Activated CD8-positive, alpha-beta memory T cell treated with anti-CD3 and anti-CD28 coated beads, Interleukin-2, amount 50 U/mL, for 4 hours (primary cell): ENCODE results near the gene PROM2.
"Not testable (repeated sequence)": the region's sequence is repeated elsewhere in the genome, so short reads cannot be mapped to it uniquely, and the experiment has no call there.

Source experiments
- DNase-seq: peaks from one replicate; pipeline ENCODE4 v3.0.0-alpha.2; 2020

Gene PROM2

GRCh38 chr2:95269036-95269680, 5.1 kb upstream of the PROM2 start:
- no peak for DNase-seq

- not testable (repeated sequence) for DNase-seq
Measured at GRCh38 chr2:95269745-95270144, 4.5 kb upstream of the PROM2 start.

GRCh38 chr2:95270541-95271081, 3.6 kb upstream of the PROM2 start:
- no peak for DNase-seq

GRCh38 chr2:95271381-95271971, 2.8 kb upstream of the PROM2 start:
- no peak for DNase-seq

- DNase-seq = no peak
Measured at GRCh38 chr2:95272299-95272751, 1.9 kb upstream of the PROM2 start.

GRCh38 chr2:95272781-95273180, 1.5 kb upstream of the PROM2 start:
- DNase-seq = no peak

GRCh38 chr2:95273566-95274290, 521 bp upstream of the PROM2 start:
- peak; percentile 4 for DNase-seq

GRCh38 chr2:95275151-95275515, 884 bp downstream of the PROM2 start:
- peak; percentile 4 for DNase-seq

- DNase-seq = peak; percentile 1
Measured at GRCh38 chr2:95275601-95276243, 1.5 kb downstream of the PROM2 start.

GRCh38 chr2:95276244-95276887, 2.1 kb downstream of the PROM2 start:
- no peak for DNase-seq

GRCh38 chr2:95276888-95277245, 2.6 kb downstream of the PROM2 start:
- DNase-seq = no peak

- DNase-seq = no peak
Measured at GRCh38 chr2:95277246-95277906, 3.1 kb downstream of the PROM2 start.

- DNase-seq = no peak
Measured at GRCh38 chr2:95278051-95278471, 3.8 kb downstream of the PROM2 start.

GRCh38 chr2:95278637-95279225, 4.5 kb downstream of the PROM2 start:
- no peak for DNase-seq

GRCh38 chr2:95279435-95280035, 5.3 kb downstream of the PROM2 start:
- DNase-seq = no peak

GRCh38 chr2:95281071-95281470, 6.8 kb downstream of the PROM2 start:
- DNase-seq = no peak

- no peak for DNase-seq
Measured at GRCh38 chr2:95281786-95282185, 7.5 kb downstream of the PROM2 start.

- DNase-seq = no peak
Measured at GRCh38 chr2:95282458-95282857, 8.2 kb downstream of the PROM2 start.

- DNase-seq = no peak
Measured at GRCh38 chr2:95283562-95283961, 9.3 kb downstream of the PROM2 start.

GRCh38 chr2:95284886-95285541, 10.8 kb downstream of the PROM2 start:
- DNase-seq = no peak

GRCh38 chr2:95285542-95285932, 11.3 kb downstream of the PROM2 start:
- DNase-seq = no peak
